SK-N-SH (cell line): ENCODE data around the gene KLHL18.

ENCODE experiments used
- FOSL2 ChIP-seq: IDR thresholded peaks from 2 replicates; pipeline ENCODE4 v1.4.0; 2012; ENCODE audit warnings: low read depth, mild to moderate bottlenecking, moderate library complexity, borderline replicate concordance
- FOXJ3 ChIP-seq: sonication (generic); formaldehyde crosslinking; IDR thresholded peaks from 2 replicates; pipeline ENCODE4 v1.5.1; 2020; ENCODE audit warnings: mild to moderate bottlenecking, missing genetic modification reagents
- JUND ChIP-seq: IDR thresholded peaks from 2 replicates; pipeline ENCODE4 v1.4.0; 2012
- POLR2AphosphoS5 ChIP-seq: IDR thresholded peaks from 2 replicates; pipeline ENCODE4 v1.6.1; 2012; ENCODE audit warnings: low read depth, low read length
- SMC3 ChIP-seq: IDR thresholded peaks from 2 replicates; pipeline ENCODE4 v1.6.1; 2012; ENCODE audit warnings: low read depth, low read length, improper control_type of control experiment
- TAF1 ChIP-seq: IDR thresholded peaks from 2 replicates; pipeline ENCODE4 v1.6.1; 2012; ENCODE audit warnings: low read depth, mild to moderate bottlenecking, low read length, moderate library complexity, borderline replicate concordance
- TEAD4 ChIP-seq: IDR thresholded peaks from 2 replicates; pipeline ENCODE4 v1.4.0; 2012; ENCODE audit warnings: mild to moderate bottlenecking, borderline replicate concordance; ENCODE audit not compliant: insufficient read depth
- TF ChIP-seq, protein P1 (sequence below): fragments of 200-600 bp; sonication (generic); IDR thresholded peaks from 2 replicates; pipeline ENCODE4 v1.6.1; 2017; ENCODE audit warnings: antibody characterized with exemption, mild to moderate bottlenecking, moderate library complexity
- TF ChIP-seq, protein P2 (sequence below): IDR thresholded peaks from 2 replicates; pipeline ENCODE4 v1.6.1; 2012; ENCODE audit warnings: mild to moderate bottlenecking, low read depth, low read length, moderate library complexity
- TF ChIP-seq, protein P3 (sequence below): IDR thresholded peaks from 2 replicates; pipeline ENCODE4 v1.4.0; 2012; ENCODE audit warnings: low read depth

DNA sequence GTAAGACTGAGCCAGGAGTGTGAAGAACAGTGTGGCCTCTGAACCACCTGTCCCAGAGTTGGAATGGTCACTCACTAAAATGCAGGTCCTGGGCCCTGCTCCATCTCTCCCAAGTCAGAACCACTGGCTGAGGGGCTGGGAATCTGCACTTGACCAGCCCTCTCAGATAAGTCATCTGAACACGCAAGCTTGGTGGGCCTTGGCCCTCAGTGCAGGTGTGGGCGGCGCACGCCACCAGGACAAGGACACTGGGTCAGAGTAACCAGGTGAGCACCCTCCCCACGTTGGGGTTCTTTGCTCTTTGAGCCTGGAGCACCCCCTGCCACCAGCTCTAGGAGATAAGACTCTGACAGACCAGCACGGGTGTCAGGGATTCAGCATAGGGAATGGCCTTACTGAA lies 42.8 kb upstream of the KLHL18 start:
- TF ChIP-seq, protein P1, sequence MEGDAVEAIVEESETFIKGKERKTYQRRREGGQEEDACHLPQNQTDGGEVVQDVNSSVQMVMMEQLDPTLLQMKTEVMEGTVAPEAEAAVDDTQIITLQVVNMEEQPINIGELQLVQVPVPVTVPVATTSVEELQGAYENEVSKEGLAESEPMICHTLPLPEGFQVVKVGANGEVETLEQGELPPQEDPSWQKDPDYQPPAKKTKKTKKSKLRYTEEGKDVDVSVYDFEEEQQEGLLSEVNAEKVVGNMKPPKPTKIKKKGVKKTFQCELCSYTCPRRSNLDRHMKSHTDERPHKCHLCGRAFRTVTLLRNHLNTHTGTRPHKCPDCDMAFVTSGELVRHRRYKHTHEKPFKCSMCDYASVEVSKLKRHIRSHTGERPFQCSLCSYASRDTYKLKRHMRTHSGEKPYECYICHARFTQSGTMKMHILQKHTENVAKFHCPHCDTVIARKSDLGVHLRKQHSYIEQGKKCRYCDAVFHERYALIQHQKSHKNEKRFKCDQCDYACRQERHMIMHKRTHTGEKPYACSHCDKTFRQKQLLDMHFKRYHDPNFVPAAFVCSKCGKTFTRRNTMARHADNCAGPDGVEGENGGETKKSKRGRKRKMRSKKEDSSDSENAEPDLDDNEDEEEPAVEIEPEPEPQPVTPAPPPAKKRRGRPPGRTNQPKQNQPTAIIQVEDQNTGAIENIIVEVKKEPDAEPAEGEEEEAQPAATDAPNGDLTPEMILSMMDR = no peak
- no peak for TF ChIP-seq POLR2AphosphoS5
- no peak for TF ChIP-seq TAF1
- no peak for TF ChIP-seq SMC3
- no peak for TF ChIP-seq FOXJ3 (CRISPR knock-in tag)
- no peak for TF ChIP-seq JUND
- TF ChIP-seq FOSL2 = no peak
- TF ChIP-seq, protein P2, sequence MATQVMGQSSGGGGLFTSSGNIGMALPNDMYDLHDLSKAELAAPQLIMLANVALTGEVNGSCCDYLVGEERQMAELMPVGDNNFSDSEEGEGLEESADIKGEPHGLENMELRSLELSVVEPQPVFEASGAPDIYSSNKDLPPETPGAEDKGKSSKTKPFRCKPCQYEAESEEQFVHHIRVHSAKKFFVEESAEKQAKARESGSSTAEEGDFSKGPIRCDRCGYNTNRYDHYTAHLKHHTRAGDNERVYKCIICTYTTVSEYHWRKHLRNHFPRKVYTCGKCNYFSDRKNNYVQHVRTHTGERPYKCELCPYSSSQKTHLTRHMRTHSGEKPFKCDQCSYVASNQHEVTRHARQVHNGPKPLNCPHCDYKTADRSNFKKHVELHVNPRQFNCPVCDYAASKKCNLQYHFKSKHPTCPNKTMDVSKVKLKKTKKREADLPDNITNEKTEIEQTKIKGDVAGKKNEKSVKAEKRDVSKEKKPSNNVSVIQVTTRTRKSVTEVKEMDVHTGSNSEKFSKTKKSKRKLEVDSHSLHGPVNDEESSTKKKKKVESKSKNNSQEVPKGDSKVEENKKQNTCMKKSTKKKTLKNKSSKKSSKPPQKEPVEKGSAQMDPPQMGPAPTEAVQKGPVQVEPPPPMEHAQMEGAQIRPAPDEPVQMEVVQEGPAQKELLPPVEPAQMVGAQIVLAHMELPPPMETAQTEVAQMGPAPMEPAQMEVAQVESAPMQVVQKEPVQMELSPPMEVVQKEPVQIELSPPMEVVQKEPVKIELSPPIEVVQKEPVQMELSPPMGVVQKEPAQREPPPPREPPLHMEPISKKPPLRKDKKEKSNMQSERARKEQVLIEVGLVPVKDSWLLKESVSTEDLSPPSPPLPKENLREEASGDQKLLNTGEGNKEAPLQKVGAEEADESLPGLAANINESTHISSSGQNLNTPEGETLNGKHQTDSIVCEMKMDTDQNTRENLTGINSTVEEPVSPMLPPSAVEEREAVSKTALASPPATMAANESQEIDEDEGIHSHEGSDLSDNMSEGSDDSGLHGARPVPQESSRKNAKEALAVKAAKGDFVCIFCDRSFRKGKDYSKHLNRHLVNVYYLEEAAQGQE = no peak
- TF ChIP-seq TEAD4 = no peak
- TF ChIP-seq, protein P3, sequence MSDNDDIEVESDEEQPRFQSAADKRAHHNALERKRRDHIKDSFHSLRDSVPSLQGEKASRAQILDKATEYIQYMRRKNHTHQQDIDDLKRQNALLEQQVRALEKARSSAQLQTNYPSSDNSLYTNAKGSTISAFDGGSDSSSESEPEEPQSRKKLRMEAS = no peak
